ENCODE measurements around the gene CIAO2A. TPM values are rescaled to one million over a fixed set of nuclear protein-coding genes. Genes with fewer than 3 reads are reported as not detected.

CIAO2A gene
- total RNA-seq, 1 donor from 2014 or later: 53.4 TPM

GRCh38 chr15:64107337-64107736 lies 13.7 kb upstream of the CIAO2A start:
- DNase-seq (ENCODE audit: low read depth) (no peak), FAIRE-seq (no peak)
- peaks cover 95% of the 10 kb centered on the region for H3K79me2 ChIP-seq (ENCODE audit: insufficient read depth, low read length)
- H3K4me3 ChIP-seq (ENCODE audit: insufficient read depth, low read depth, low read length): no peak overlapping the region
- no peak overlapping the region for H3K4me2 ChIP-seq (ENCODE audit: low read length)
- Mint-ChIP-seq H3K27ac (ENCODE audit: unreplicated experiment) (no peak overlapping the region), H3K27me3 (ENCODE audit: low read depth, unreplicated experiment) (no peaks in the 10 kb centered on the region), H3K36me3 (ENCODE audit: low read depth, unreplicated experiment) (no peaks in the 10 kb centered on the region), H3K4me3 (ENCODE audit: unreplicated experiment) (no peak overlapping the region), H3K4me1 (ENCODE audit: low read depth, unreplicated experiment) (peaks cover 14% of the 10 kb centered on the region), H3K9me3 (ENCODE audit: unreplicated experiment) (no peaks in the 10 kb centered on the region)
- no peaks in the 10 kb centered on the region for H3K27me3 ChIP-seq (ENCODE audit: insufficient read depth, low read length)
- H3K9ac ChIP-seq (ENCODE audit: low read length): no peak overlapping the region
- peaks cover 90% of the 10 kb centered on the region for H4K20me1 ChIP-seq (ENCODE audit: insufficient read depth, low read length)
- no peaks in the 10 kb centered on the region for H3K4me1 ChIP-seq (ENCODE audit: insufficient read depth, low read length)
- H3K36me3 ChIP-seq (ENCODE audit: insufficient read depth, low read length): no peaks in the 10 kb centered on the region
- H2AFZ ChIP-seq (ENCODE audit: low read depth, low read length): no peak overlapping the region
- TF ChIP-seq CTCF (IDR thresholded peaks at IDR 0.05; ENCODE audit: insufficient read depth, low read depth, low read length) (no peak), EZH2 (IDR thresholded peaks at IDR 0.05; ENCODE audit: insufficient read depth, low read length) (no peak)
- no peaks in the 10 kb centered on the region for H3K9me3 ChIP-seq (ENCODE audit: insufficient read depth, low read depth, low read length)
- no peak overlapping the region for H3K27ac ChIP-seq (ENCODE audit: low read depth, low read length)

- DNase-seq (ENCODE audit: low read depth) (peak; percentile 19), FAIRE-seq (no peak)
- H3K9me3 ChIP-seq (ENCODE audit: insufficient read depth, low read depth, low read length): no peaks in the 10 kb centered on the region
- no peak for TF ChIP-seq CTCF (IDR thresholded peaks at IDR 0.05; ENCODE audit: insufficient read depth, low read depth, low read length)
- no peak for TF ChIP-seq EZH2 (IDR thresholded peaks at IDR 0.05; ENCODE audit: insufficient read depth, low read length)
- no peaks in the 10 kb centered on the region for H3K27me3 ChIP-seq (ENCODE audit: insufficient read depth, low read length)
- H3K4me2 ChIP-seq (ENCODE audit: low read length): no peak overlapping the region
- H3K36me3 ChIP-seq (ENCODE audit: insufficient read depth, low read length): no peaks in the 10 kb centered on the region
- H3K36me3 Mint-ChIP-seq (ENCODE audit: low read depth, unreplicated experiment): no peaks in the 10 kb centered on the region
- no peaks in the 10 kb centered on the region for H3K27me3 Mint-ChIP-seq (ENCODE audit: low read depth, unreplicated experiment)
- H3K4me1 Mint-ChIP-seq (ENCODE audit: low read depth, unreplicated experiment): peaks cover 2% of the 10 kb centered on the region
- H3K9ac ChIP-seq (ENCODE audit: low read length): no peak overlapping the region
- no peak overlapping the region for H3K4me3 Mint-ChIP-seq (ENCODE audit: unreplicated experiment)
- no peaks in the 10 kb centered on the region for H3K4me1 ChIP-seq (ENCODE audit: insufficient read depth, low read length)
- H3K9me3 Mint-ChIP-seq (ENCODE audit: unreplicated experiment): no peaks in the 10 kb centered on the region
- H4K20me1 ChIP-seq (ENCODE audit: insufficient read depth, low read length): peaks cover 88% of the 10 kb centered on the region
- H2AFZ ChIP-seq (ENCODE audit: low read depth, low read length): no peak overlapping the region
- H3K79me2 ChIP-seq (ENCODE audit: insufficient read depth, low read length): peaks cover 96% of the 10 kb centered on the region
- H3K27ac ChIP-seq (ENCODE audit: low read depth, low read length): no peak overlapping the region
- no peak overlapping the region for H3K4me3 ChIP-seq (ENCODE audit: insufficient read depth, low read depth, low read length)
- H3K27ac Mint-ChIP-seq (ENCODE audit: unreplicated experiment): no peak overlapping the region
These were observed 11.6 kb upstream of the CIAO2A start for GRCh38 chr15:64105113-64105704.

GRCh38 chr15:64102497-64102896 lies 8.9 kb upstream of the CIAO2A start:
- H3K27me3 ChIP-seq (ENCODE audit: insufficient read depth, low read length): no peaks in the 10 kb centered on the region
- H3K4me1 ChIP-seq (ENCODE audit: insufficient read depth, low read length): peaks cover 7% of the 10 kb centered on the region
- no peak overlapping the region for H3K27ac Mint-ChIP-seq (ENCODE audit: unreplicated experiment)
- no peaks in the 10 kb centered on the region for H3K9me3 ChIP-seq (ENCODE audit: insufficient read depth, low read depth, low read length)
- FAIRE-seq: no peak
- H3K9ac ChIP-seq (ENCODE audit: low read length): no peak overlapping the region
- no peak for DNase-seq (ENCODE audit: low read depth)
- no peaks in the 10 kb centered on the region for H3K36me3 ChIP-seq (ENCODE audit: insufficient read depth, low read length)
- peaks cover 6% of the 10 kb centered on the region for H3K4me1 Mint-ChIP-seq (ENCODE audit: low read depth, unreplicated experiment)
- H2AFZ ChIP-seq (ENCODE audit: low read depth, low read length): no peak overlapping the region
- no peak overlapping the region for H3K4me3 Mint-ChIP-seq (ENCODE audit: unreplicated experiment)
- no peaks in the 10 kb centered on the region for H3K36me3 Mint-ChIP-seq (ENCODE audit: low read depth, unreplicated experiment)
- peaks cover 98% of the 10 kb centered on the region for H3K79me2 ChIP-seq (ENCODE audit: insufficient read depth, low read length)
- no peak for TF ChIP-seq CTCF (IDR thresholded peaks at IDR 0.05; ENCODE audit: insufficient read depth, low read depth, low read length)
- no peak overlapping the region for H3K4me2 ChIP-seq (ENCODE audit: low read length)
- no peak overlapping the region for H3K4me3 ChIP-seq (ENCODE audit: insufficient read depth, low read depth, low read length)
- H3K27ac ChIP-seq (ENCODE audit: low read depth, low read length): no peak overlapping the region
- H3K9me3 Mint-ChIP-seq (ENCODE audit: unreplicated experiment): no peaks in the 10 kb centered on the region
- H4K20me1 ChIP-seq (ENCODE audit: insufficient read depth, low read length): peaks cover 91% of the 10 kb centered on the region
- H3K27me3 Mint-ChIP-seq (ENCODE audit: low read depth, unreplicated experiment): no peaks in the 10 kb centered on the region
